ENCODE data around the gene SWSAP1.
"Not testable (repeated sequence)": the region's sequence is repeated elsewhere in the genome, so short reads cannot be mapped to it uniquely, and the experiment has no call there.

Gene SWSAP1

DNA sequence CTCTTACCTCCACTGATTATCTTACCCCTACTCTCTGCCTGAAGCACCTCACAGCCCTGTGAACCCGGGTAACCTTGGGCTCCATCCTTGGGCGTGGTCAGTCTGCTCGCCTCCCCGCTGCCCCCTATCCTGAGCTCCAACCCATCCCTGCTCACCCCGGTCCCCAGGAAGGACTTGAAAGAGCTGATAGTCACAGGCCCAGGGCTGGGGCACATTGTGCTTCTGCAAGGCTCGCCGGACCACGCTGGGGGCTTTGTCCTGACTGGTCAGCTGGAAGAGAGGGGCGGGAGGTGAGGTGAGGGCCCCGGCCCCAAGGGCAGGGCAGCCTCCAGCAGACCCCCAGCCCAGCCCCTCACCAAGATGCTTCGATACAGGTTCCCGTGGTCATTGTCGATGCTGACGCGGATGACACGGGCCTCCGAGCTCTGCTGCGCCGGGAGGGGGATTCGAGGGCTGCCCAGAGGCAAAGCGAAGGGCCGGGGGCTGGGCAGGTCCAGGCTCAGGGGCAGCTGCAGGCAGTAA lies 22.7 kb downstream of the SWSAP1 start:
- Histone ChIP-seq H3K9me3 (ENCODE audit: control insufficient read depth, low read length) (no peaks in the 10 kb centered on the region), H3K4me3 (ENCODE audit: insufficient read depth, low read depth, low read length, poor library complexity, severe bottlenecking) (no peak overlapping the region), H3K4me1 (ENCODE audit: control insufficient read depth, insufficient read depth, low read length, poor library complexity, severe bottlenecking) (no peaks in the 10 kb centered on the region), H3K27ac (ENCODE audit: insufficient read depth, low read length, poor library complexity, severe bottlenecking) (no peak overlapping the region), H3K27me3 (replicated peaks; ENCODE audit: control insufficient read depth, insufficient read depth, low read length, poor library complexity, severe bottlenecking) (no peaks in the 10 kb centered on the region), H3K36me3 (ENCODE audit: control insufficient read depth, insufficient read depth, low read length) (no peaks in the 10 kb centered on the region)
- DNase-seq, result no peak

DNA sequence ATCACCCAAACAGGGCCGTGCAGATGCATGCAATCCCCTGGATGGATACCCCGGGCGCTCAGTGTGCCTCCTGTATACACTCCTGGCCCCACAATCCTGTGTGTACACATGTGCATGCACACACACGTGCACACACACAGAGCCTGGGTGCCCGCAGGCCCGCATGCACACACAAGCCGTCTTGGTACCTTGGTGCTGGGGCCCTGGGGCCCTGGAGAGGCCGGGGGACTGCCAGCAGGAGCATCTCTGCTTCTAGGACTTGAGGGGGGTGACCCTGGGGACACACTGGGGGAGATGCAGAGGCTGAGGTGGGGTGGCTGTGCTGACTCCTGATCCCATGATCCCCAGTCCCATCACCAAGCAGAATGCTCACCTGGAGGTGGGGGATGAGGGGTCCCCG lies 25.2 kb downstream of the SWSAP1 start:
- no peak overlapping the region for H3K27ac ChIP-seq (ENCODE audit: insufficient read depth, low read length, poor library complexity, severe bottlenecking)
- no peaks in the 10 kb centered on the region for H3K36me3 ChIP-seq (ENCODE audit: control insufficient read depth, insufficient read depth, low read length)

DNA sequence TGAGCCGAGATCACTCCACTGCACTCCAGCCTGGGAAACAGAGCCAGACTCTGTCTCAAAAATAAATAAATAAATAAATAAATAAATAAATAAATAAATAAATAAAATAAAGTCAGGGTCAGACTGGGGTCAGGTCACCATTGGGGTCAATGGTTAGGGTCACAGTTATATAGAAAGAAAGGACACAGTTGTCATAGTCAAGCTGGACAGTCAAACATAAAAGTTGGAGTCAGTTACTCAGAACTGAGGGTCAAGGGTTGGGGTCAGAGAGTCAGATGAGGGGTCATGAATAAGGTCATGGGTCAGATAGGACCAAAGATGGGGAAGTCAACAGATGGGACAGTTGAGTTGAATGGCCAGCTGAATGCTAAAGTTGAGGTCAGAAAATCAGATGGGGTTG lies 26.3 kb downstream of the SWSAP1 start:
- Histone ChIP-seq H3K27me3 (replicated peaks; ENCODE audit: control insufficient read depth, insufficient read depth, low read length, poor library complexity, severe bottlenecking) (no peaks in the 10 kb centered on the region), H3K4me1 (ENCODE audit: control insufficient read depth, insufficient read depth, low read length, poor library complexity, severe bottlenecking) (no peaks in the 10 kb centered on the region), H3K4me3 (ENCODE audit: insufficient read depth, low read depth, low read length, poor library complexity, severe bottlenecking) (no peak overlapping the region), H3K27ac (ENCODE audit: insufficient read depth, low read length, poor library complexity, severe bottlenecking) (no peak overlapping the region), H3K36me3 (ENCODE audit: control insufficient read depth, insufficient read depth, low read length) (no peaks in the 10 kb centered on the region), H3K9me3 (ENCODE audit: control insufficient read depth, low read length) (no peaks in the 10 kb centered on the region)
- no peak for DNase-seq

More for the DNA sequence above, 25.2 kb downstream of the SWSAP1 start:
- DNase-seq, result no peak
- no peaks in the 10 kb centered on the region for H3K4me1 ChIP-seq (ENCODE audit: control insufficient read depth, insufficient read depth, low read length, poor library complexity, severe bottlenecking)
- no peaks in the 10 kb centered on the region for H3K27me3 ChIP-seq (replicated peaks; ENCODE audit: control insufficient read depth, insufficient read depth, low read length, poor library complexity, severe bottlenecking)
- no peaks in the 10 kb centered on the region for H3K9me3 ChIP-seq (ENCODE audit: control insufficient read depth, low read length)
- H3K4me3 ChIP-seq (ENCODE audit: insufficient read depth, low read depth, low read length, poor library complexity, severe bottlenecking), result no peak overlapping the region

DNA sequence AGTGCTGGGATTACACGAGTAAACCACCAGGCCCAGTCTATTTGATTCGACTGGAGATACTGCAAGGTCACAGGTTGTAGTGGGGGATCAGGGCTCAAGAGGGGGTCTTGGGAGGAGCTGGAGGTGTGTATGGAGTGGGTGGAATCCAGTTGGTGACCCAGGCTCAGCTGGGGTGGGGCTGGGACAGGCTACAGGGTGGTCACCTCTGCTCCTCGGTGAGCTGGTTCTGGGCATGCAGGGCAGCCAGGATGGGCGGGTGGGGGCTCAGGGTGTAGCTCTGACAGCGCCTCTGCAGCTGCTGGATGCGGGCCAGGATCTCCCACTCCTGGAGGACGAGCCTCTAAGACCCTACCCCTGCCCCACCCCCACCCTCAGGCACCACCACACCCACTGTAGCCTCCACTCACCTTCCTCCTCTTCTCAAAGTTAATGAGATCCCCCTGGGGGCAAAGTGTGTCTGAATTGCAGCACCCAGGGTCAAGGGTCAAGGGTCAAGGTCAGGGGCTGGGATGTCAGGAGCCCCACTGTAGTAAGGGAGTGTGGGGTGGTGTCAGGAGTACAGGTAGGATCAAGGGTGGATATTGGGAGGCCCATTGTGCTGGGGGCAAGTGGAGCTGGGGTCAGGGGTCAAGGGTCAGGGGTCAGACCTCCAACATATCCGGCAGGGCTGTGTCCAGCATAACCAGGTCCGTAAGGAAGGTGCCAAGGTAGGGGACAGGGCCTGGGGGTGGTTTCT lies 27.5 kb downstream of the SWSAP1 start:
- Histone ChIP-seq H3K27me3 (replicated peaks; ENCODE audit: control insufficient read depth, insufficient read depth, low read length, poor library complexity, severe bottlenecking) (peaks cover 7% of the 10 kb centered on the region), H3K27ac (ENCODE audit: insufficient read depth, low read length, poor library complexity, severe bottlenecking) (no peak overlapping the region), H3K4me3 (ENCODE audit: insufficient read depth, low read depth, low read length, poor library complexity, severe bottlenecking) (no peak overlapping the region), H3K9me3 (ENCODE audit: control insufficient read depth, low read length) (no peaks in the 10 kb centered on the region), H3K4me1 (ENCODE audit: control insufficient read depth, insufficient read depth, low read length, poor library complexity, severe bottlenecking) (no peaks in the 10 kb centered on the region), H3K36me3 (ENCODE audit: control insufficient read depth, insufficient read depth, low read length) (no peaks in the 10 kb centered on the region)
- DNase-seq, result no peak

DNA sequence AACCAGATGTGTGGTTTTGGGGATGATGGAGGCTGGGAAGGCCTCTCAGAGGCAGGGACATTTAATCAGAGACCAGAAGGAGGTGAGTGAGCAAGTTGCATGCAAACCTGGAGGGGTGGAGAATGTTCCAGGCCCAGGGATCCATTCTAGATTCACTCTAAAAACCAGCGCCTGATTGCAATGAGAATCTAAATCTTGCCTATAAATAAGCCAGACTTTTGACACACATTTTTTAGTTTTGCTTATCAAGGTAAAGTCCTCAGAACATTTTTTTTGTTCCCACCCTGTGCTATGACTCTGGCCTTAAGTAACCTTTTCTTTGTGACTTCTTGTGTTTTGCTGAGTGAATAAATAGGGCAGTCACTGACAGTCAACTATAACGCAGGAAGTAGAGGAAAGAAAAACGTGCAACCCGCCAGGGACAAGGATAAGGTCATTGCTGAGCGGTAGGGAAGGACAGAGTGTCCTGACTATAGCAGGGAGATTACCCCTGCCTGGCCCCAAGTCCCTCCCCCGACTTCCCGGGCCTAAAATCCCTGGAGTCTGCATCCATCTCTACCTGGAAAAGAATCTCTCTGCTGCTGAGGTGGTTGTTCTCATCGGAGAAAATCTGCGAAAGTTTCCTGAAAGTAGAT lies 30.2 kb downstream of the SWSAP1 start:
- no peaks in the 10 kb centered on the region for H3K9me3 ChIP-seq (ENCODE audit: control insufficient read depth, low read length)
- no peaks in the 10 kb centered on the region for H3K36me3 ChIP-seq (ENCODE audit: control insufficient read depth, insufficient read depth, low read length)
- H3K4me1 ChIP-seq (ENCODE audit: control insufficient read depth, insufficient read depth, low read length, poor library complexity, severe bottlenecking), result no peaks in the 10 kb centered on the region
- H3K4me3 ChIP-seq (ENCODE audit: insufficient read depth, low read depth, low read length, poor library complexity, severe bottlenecking), result no peak overlapping the region
- H3K27ac ChIP-seq (ENCODE audit: insufficient read depth, low read length, poor library complexity, severe bottlenecking), result no peak overlapping the region
- DNase-seq, result no peak
- H3K27me3 ChIP-seq (replicated peaks; ENCODE audit: control insufficient read depth, insufficient read depth, low read length, poor library complexity, severe bottlenecking), result peaks cover 7% of the 10 kb centered on the region

DNA sequence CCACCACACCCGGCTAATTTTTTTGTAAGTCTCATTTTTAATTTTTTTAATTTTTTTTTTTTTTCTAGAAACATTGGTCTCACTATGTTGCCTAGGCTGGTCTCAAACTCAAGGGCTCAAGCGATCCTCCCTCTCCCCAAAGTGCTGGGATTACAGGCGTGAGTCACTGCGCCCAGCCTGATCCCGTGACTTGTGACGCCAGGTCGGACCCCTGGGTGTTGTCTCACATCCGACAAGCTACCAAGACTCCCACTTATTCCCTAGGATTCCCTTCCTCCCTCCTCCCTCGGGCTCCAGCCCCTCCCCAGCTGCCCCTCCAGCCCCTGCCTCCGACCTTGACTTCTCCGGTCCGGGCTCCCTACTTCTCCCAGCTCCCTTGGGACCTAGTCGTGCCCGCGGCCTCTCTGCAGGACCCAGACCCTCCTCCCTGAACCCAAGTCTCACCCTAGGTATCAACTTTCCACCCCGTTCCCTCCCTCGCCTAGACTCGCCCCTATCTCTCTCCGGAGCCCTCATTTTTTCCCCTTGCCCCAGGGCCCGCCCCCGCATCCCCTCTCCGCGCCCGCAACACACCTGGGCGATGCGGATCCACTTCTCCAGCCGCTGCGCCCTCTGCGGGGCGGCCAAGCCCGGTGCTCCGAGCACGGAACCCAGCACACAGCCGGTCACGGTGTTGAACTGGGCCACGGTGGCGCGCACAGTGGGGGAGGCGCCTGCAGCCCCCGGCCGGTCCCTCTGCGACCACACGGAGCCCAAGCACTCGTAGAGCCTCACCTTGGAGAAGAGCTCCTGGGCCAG lies 31.6 kb downstream of the SWSAP1 start:
- Histone ChIP-seq H3K27ac (ENCODE audit: insufficient read depth, low read length, poor library complexity, severe bottlenecking) (no peak overlapping the region), H3K27me3 (replicated peaks; ENCODE audit: control insufficient read depth, insufficient read depth, low read length, poor library complexity, severe bottlenecking) (peaks cover 7% of the 10 kb centered on the region), H3K4me3 (ENCODE audit: insufficient read depth, low read depth, low read length, poor library complexity, severe bottlenecking) (no peak overlapping the region), H3K4me1 (ENCODE audit: control insufficient read depth, insufficient read depth, low read length, poor library complexity, severe bottlenecking) (no peaks in the 10 kb centered on the region), H3K9me3 (ENCODE audit: control insufficient read depth, low read length) (no peaks in the 10 kb centered on the region), H3K36me3 (ENCODE audit: control insufficient read depth, insufficient read depth, low read length) (no peaks in the 10 kb centered on the region)
- DNase-seq, result no peak

DNA sequence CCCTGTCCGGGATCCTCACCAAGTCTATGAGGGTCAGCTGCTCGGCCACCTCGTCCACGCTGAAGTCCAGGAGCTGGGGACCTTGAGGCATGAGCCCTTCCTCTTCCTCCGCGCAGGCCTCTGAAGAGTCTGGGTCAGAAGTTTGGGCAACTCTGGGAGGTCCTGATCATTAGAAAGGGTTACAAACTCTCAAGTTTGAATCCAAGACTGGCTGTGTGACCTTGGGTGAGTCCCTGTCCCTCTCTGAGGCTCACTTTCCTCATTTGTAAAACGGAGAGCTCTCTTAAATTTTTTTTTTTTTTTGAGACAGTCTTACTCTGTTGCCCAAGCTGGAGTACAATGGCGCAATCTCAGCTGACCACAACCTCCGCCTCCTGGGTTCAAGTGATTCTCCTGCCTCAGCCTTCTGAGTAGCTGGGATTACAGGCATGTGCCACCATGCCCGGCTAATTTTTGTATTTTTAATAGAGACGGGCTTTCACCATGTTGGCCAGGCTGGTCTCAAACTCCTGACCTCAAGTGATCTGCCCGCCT lies 32.3 kb downstream of the SWSAP1 start:
- H3K36me3 ChIP-seq (ENCODE audit: control insufficient read depth, insufficient read depth, low read length); H3K4me1 ChIP-seq (ENCODE audit: control insufficient read depth, insufficient read depth, low read length, poor library complexity, severe bottlenecking); H3K9me3 ChIP-seq (ENCODE audit: control insufficient read depth, low read length); H3K4me3 ChIP-seq (ENCODE audit: insufficient read depth, low read depth, low read length, poor library complexity, severe bottlenecking); H3K27ac ChIP-seq (ENCODE audit: insufficient read depth, low read length, poor library complexity, severe bottlenecking); H3K27me3 ChIP-seq (replicated peaks; ENCODE audit: control insufficient read depth, insufficient read depth, low read length, poor library complexity, severe bottlenecking); DNase-seq: not testable (repeated sequence)

DNA sequence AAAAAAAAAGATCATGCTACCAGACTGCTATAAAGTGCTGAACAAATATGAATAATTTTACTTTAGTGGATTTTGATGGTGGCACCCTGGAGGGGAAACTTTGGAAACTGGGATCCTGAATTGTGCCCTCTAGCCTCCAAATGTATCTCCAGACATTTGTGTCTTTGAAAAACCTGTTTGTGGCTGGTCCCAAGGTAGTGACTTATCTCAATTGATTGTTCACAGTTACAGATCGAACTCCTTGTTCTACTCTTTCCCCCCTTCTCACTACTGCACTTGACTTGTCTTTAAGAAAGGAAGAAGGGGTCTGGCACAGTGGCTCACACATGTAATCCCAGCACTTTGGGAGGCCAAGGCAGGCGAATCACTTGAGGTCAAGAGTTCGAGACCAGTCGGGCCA lies 34.1 kb downstream of the SWSAP1 start:
- no peak overlapping the region for H3K27ac ChIP-seq (ENCODE audit: insufficient read depth, low read length, poor library complexity, severe bottlenecking)
- H3K9me3 ChIP-seq (ENCODE audit: control insufficient read depth, low read length), result no peaks in the 10 kb centered on the region
- no peak for DNase-seq
- no peaks in the 10 kb centered on the region for H3K4me1 ChIP-seq (ENCODE audit: control insufficient read depth, insufficient read depth, low read length, poor library complexity, severe bottlenecking)
- no peak overlapping the region for H3K4me3 ChIP-seq (ENCODE audit: insufficient read depth, low read depth, low read length, poor library complexity, severe bottlenecking)
- H3K36me3 ChIP-seq (ENCODE audit: control insufficient read depth, insufficient read depth, low read length), result no peaks in the 10 kb centered on the region
- peaks cover 7% of the 10 kb centered on the region for H3K27me3 ChIP-seq (replicated peaks; ENCODE audit: control insufficient read depth, insufficient read depth, low read length, poor library complexity, severe bottlenecking)

DNA sequence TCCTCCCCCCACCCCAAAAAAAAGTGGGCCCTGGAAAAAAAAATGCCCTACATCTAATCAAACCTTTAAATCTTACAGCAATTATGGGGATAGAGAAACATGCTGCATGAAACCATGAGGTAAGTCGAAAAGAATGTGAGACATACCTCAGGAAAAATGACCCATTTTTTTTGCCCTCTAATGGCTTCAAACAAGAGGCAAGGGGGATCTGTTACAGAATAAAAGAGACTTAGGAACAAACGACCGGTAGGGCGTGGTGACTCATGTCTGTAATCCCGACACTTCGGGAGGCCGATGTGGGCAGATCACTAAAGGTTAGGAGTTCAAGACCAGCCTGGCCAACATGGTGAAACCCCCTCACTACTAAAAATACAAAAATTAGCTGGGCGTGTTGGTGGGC lies 36.2 kb downstream of the SWSAP1 start:
- DNase-seq, result no peak
- Histone ChIP-seq H3K4me1 (ENCODE audit: control insufficient read depth, insufficient read depth, low read length, poor library complexity, severe bottlenecking) (no peaks in the 10 kb centered on the region), H3K36me3 (ENCODE audit: control insufficient read depth, insufficient read depth, low read length) (no peaks in the 10 kb centered on the region)

More for the DNA sequence above, 36.2 kb downstream of the SWSAP1 start:
- H3K27ac ChIP-seq (ENCODE audit: insufficient read depth, low read length, poor library complexity, severe bottlenecking), result no peak overlapping the region
- H3K27me3 ChIP-seq (replicated peaks; ENCODE audit: control insufficient read depth, insufficient read depth, low read length, poor library complexity, severe bottlenecking), result peaks cover 7% of the 10 kb centered on the region
- H3K4me3 ChIP-seq (ENCODE audit: insufficient read depth, low read depth, low read length, poor library complexity, severe bottlenecking), result no peak overlapping the region
- H3K9me3 ChIP-seq (ENCODE audit: control insufficient read depth, low read length), result no peaks in the 10 kb centered on the region
